ENCODE results near the gene MRPL57.

DNA sequence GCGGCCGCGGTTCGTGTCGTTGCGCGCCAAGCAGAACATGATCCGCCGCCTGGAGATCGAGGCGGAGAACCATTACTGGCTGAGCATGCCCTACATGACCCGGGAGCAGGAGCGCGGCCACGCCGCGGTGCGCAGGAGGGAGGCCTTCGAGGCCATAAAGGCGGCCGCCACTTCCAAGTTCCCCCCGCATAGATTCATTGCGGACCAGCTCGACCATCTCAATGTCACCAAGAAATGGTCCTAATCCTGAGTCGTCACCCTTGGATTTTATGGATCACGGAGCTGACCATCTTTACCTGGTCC lies 475 bp downstream of the MRPL57 start:
- TF ChIP-seq, protein P1, sequence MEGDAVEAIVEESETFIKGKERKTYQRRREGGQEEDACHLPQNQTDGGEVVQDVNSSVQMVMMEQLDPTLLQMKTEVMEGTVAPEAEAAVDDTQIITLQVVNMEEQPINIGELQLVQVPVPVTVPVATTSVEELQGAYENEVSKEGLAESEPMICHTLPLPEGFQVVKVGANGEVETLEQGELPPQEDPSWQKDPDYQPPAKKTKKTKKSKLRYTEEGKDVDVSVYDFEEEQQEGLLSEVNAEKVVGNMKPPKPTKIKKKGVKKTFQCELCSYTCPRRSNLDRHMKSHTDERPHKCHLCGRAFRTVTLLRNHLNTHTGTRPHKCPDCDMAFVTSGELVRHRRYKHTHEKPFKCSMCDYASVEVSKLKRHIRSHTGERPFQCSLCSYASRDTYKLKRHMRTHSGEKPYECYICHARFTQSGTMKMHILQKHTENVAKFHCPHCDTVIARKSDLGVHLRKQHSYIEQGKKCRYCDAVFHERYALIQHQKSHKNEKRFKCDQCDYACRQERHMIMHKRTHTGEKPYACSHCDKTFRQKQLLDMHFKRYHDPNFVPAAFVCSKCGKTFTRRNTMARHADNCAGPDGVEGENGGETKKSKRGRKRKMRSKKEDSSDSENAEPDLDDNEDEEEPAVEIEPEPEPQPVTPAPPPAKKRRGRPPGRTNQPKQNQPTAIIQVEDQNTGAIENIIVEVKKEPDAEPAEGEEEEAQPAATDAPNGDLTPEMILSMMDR (IDR thresholded peaks at IDR 0.05) = no peak
- no peak for TF ChIP-seq EZH2 (IDR thresholded peaks at IDR 0.05; ENCODE audit: borderline replicate concordance, insufficient read depth, low read depth, low read length, poor library complexity, severe bottlenecking)

Measured in B cell (primary cell).